ENCODE data around the gene CHRNA7. TPM values are rescaled to one million over a fixed set of nuclear protein-coding genes. Genes with fewer than 3 reads are reported as not detected.

Gene CHRNA7
- total RNA-seq, 2 donors from 2014 or later = 3.9 to 5.2 TPM

GRCh38 chr15:32105258-32106241 lies 75.2 kb downstream of the CHRNA7 start:
- Histone ChIP-seq H3K27ac (no peak overlapping the region), H3K9ac (ENCODE audit: low read depth in 2 of 2, low read length in 2 of 2) (no peak overlapping the region), H3K4me1 (no peaks in the 10 kb centered on the region), H3K4me3 (no peak overlapping the region), H3K36me3 (no peaks in the 10 kb centered on the region), H3K27me3 (no peaks in the 10 kb centered on the region), H3K9me3 (no peaks in the 10 kb centered on the region)
- no peak for TF ChIP-seq CTCF (IDR thresholded peaks at IDR 0.05)
- no peak for DNase-seq
- intact Hi-C loops (cut with DNase I) = no loop called here

GRCh38 chr15:32106401-32107381 lies 76.4 kb downstream of the CHRNA7 start:
- intact Hi-C loops (cut with DNase I) = no loop called here
- H3K4me3 ChIP-seq = no peak overlapping the region
- H3K4me1 ChIP-seq = no peaks in the 10 kb centered on the region
- H3K36me3 ChIP-seq = no peaks in the 10 kb centered on the region
- H3K27ac ChIP-seq = no peak overlapping the region
- H3K27me3 ChIP-seq = no peaks in the 10 kb centered on the region
- no peak overlapping the region for H3K9ac ChIP-seq (ENCODE audit: low read depth in 2 of 2, low read length in 2 of 2)
- no peaks in the 10 kb centered on the region for H3K9me3 ChIP-seq
- no peak for TF ChIP-seq CTCF (IDR thresholded peaks at IDR 0.05)
- no peak for DNase-seq

- DNase-seq = no peak
- Histone ChIP-seq H3K4me1 (no peaks in the 10 kb centered on the region), H3K36me3 (no peaks in the 10 kb centered on the region), H3K4me3 (no peak overlapping the region), H3K27me3 (no peaks in the 10 kb centered on the region), H3K9me3 (no peaks in the 10 kb centered on the region), H3K27ac (no peak overlapping the region), H3K9ac (ENCODE audit: low read depth in 2 of 2, low read length in 2 of 2) (no peak overlapping the region)
- TF ChIP-seq CTCF (IDR thresholded peaks at IDR 0.05) = no peak
- intact Hi-C loops (cut with DNase I) = no loop called here
These were observed 77.3 kb downstream of the CHRNA7 start for GRCh38 chr15:32107477-32108080.

- H3K27me3 ChIP-seq = no peaks in the 10 kb centered on the region
- no peaks in the 10 kb centered on the region for H3K36me3 ChIP-seq
- TF ChIP-seq CTCF (IDR thresholded peaks at IDR 0.05) = no peak
- no peaks in the 10 kb centered on the region for H3K4me1 ChIP-seq
- H3K4me3 ChIP-seq = no peak overlapping the region
- no peaks in the 10 kb centered on the region for H3K9me3 ChIP-seq
- no peak for DNase-seq
- intact Hi-C loops (cut with DNase I) = no loop called here
- no peak overlapping the region for H3K9ac ChIP-seq (ENCODE audit: low read depth in 2 of 2, low read length in 2 of 2)
- no peak overlapping the region for H3K27ac ChIP-seq
These were observed 78.3 kb downstream of the CHRNA7 start for GRCh38 chr15:32108661-32109060.

- no peaks in the 10 kb centered on the region for H3K36me3 ChIP-seq
- H3K4me3 ChIP-seq = no peak overlapping the region
- intact Hi-C loops (cut with DNase I) = no loop called here
- no peak overlapping the region for H3K27ac ChIP-seq
- no peak overlapping the region for H3K9ac ChIP-seq (ENCODE audit: low read depth in 2 of 2, low read length in 2 of 2)
- no peaks in the 10 kb centered on the region for H3K27me3 ChIP-seq
- DNase-seq = no peak
- no peaks in the 10 kb centered on the region for H3K9me3 ChIP-seq
- no peaks in the 10 kb centered on the region for H3K4me1 ChIP-seq
- no peak for TF ChIP-seq CTCF (IDR thresholded peaks at IDR 0.05)
These were observed 81.8 kb downstream of the CHRNA7 start for GRCh38 chr15:32112101-32112500.

Measured in colonic mucosa (tissue), 4 donors.